NCI-H1436 treated with DMSO at 0.1 percent for 48 hours (cell line): ENCODE measurements around the gene HMGB2.

Source experiments
- DNase-seq: peaks from one replicate; lab custom pipeline; 2025; lab: John Stamatoyannopoulos, UW

Gene HMGB2

GRCh38 chr4:173334085-173334890 lies at the start of gene HMGB2:
HMGB2 (minus strand) TSS chr4:173334358; CDS start chr4:173333649, 709 bp downstream.
- peak; percentile 99 for DNase-seq

- no peak for DNase-seq
Observed at GRCh38 chr4:173382349-173382748, 48.2 kb upstream of the HMGB2 start.

GRCh38 chr4:173381610-173382009 lies 47.5 kb upstream of the HMGB2 start:
- no peak for DNase-seq

- no peak for DNase-seq
Observed at GRCh38 chr4:173380987-173381386, 46.8 kb upstream of the HMGB2 start.

- no peak for DNase-seq
Observed at GRCh38 chr4:173379929-173380328, 45.8 kb upstream of the HMGB2 start.

- no peak for DNase-seq
Observed at GRCh38 chr4:173374588-173374987, 40.4 kb upstream of the HMGB2 start.

GRCh38 chr4:173371292-173372192 lies 37.4 kb upstream of the HMGB2 start:
- DNase-seq: no peak

- peak; percentile 96 for DNase-seq
Observed at GRCh38 chr4:173370477-173371291, 36.5 kb upstream of the HMGB2 start, which contains the start of gene SAP30. SAP30 (plus strand) TSS chr4:173370954; CDS start chr4:173371183, 229 bp downstream.

GRCh38 chr4:173370130-173370476 lies 35.9 kb upstream of the HMGB2 start:
- DNase-seq: no peak

- no peak for DNase-seq
Observed at GRCh38 chr4:173367946-173368345, 33.8 kb upstream of the HMGB2 start.

- DNase-seq: no peak
Observed at GRCh38 chr4:173367285-173367684, 33.1 kb upstream of the HMGB2 start.

GRCh38 chr4:173365359-173365996 lies 31.3 kb upstream of the HMGB2 start:
- DNase-seq: no peak

GRCh38 chr4:173362666-173363065 lies 28.5 kb upstream of the HMGB2 start:
- DNase-seq: no peak

GRCh38 chr4:173360587-173361221 lies 26.5 kb upstream of the HMGB2 start:
- DNase-seq: no peak

- peak; percentile 58 for DNase-seq
Observed at GRCh38 chr4:173357939-173358338, 23.8 kb upstream of the HMGB2 start.

GRCh38 chr4:173347467-173347866 lies 13.3 kb upstream of the HMGB2 start:
- DNase-seq: no peak

- no peak for DNase-seq
Observed at GRCh38 chr4:173346074-173346473, 11.9 kb upstream of the HMGB2 start.

- DNase-seq: no peak
Observed at GRCh38 chr4:173345648-173346047, 11.5 kb upstream of the HMGB2 start.

- no peak for DNase-seq
Observed at GRCh38 chr4:173343832-173344397, 9.8 kb upstream of the HMGB2 start.

GRCh38 chr4:173337463-173337862 lies 3.3 kb upstream of the HMGB2 start:
- no peak for DNase-seq
